ENCODE measurements around the gene LUZP1.

Gene LUZP1

GRCh38 chr1:23116216-23116836, 52.3 kb downstream of the LUZP1 start:
- Histone ChIP-seq H3K27ac (no peak overlapping the region), H2AFZ (no peak overlapping the region), H3K4me2 (ENCODE audit: low read length) (no peak overlapping the region), H3K4me3 (ENCODE audit: low read depth, low read length) (no peak overlapping the region), H3K79me2 (no peaks in the 10 kb centered on the region), H3K9me3 (ENCODE audit: control insufficient read depth, low read length) (no peaks in the 10 kb centered on the region), H3K27me3 (ENCODE audit: control insufficient read depth, insufficient read depth, low read length) (no peaks in the 10 kb centered on the region), H3K4me1 (no peaks in the 10 kb centered on the region), H3K9ac (no peak overlapping the region), H3K36me3 (ENCODE audit: control insufficient read depth, insufficient read depth, low read length) (no peaks in the 10 kb centered on the region)
- no peak for TF ChIP-seq CTCF (IDR thresholded peaks at IDR 0.05)

GRCh38 chr1:23114424-23115079, 54.1 kb downstream of the LUZP1 start:
- Histone ChIP-seq H3K79me2 (no peaks in the 10 kb centered on the region), H2AFZ (no peak overlapping the region), H3K4me3 (ENCODE audit: low read depth, low read length) (no peak overlapping the region), H3K9me3 (ENCODE audit: control insufficient read depth, low read length) (no peaks in the 10 kb centered on the region), H3K9ac (no peak overlapping the region), H3K36me3 (ENCODE audit: control insufficient read depth, insufficient read depth, low read length) (no peaks in the 10 kb centered on the region), H3K4me1 (no peaks in the 10 kb centered on the region), H3K27ac (no peak overlapping the region), H3K4me2 (ENCODE audit: low read length) (no peak overlapping the region), H3K27me3 (ENCODE audit: control insufficient read depth, insufficient read depth, low read length) (no peaks in the 10 kb centered on the region)
- TF ChIP-seq CTCF (IDR thresholded peaks at IDR 0.05): no peak

- Histone ChIP-seq H3K9me3 (ENCODE audit: control insufficient read depth, low read length) (no peaks in the 10 kb centered on the region), H3K4me3 (ENCODE audit: low read depth, low read length) (no peak overlapping the region), H3K36me3 (ENCODE audit: control insufficient read depth, insufficient read depth, low read length) (no peaks in the 10 kb centered on the region), H3K27me3 (ENCODE audit: control insufficient read depth, insufficient read depth, low read length) (no peaks in the 10 kb centered on the region), H3K4me1 (no peaks in the 10 kb centered on the region), H3K9ac (no peak overlapping the region), H3K4me2 (ENCODE audit: low read length) (no peak overlapping the region), H3K27ac (no peak overlapping the region), H3K79me2 (no peaks in the 10 kb centered on the region), H2AFZ (no peak overlapping the region)
- TF ChIP-seq CTCF (IDR thresholded peaks at IDR 0.05): no peak
These were observed 56.8 kb downstream of the LUZP1 start for GRCh38 chr1:23111600-23112535.

GRCh38 chr1:23110391-23110790, 58.3 kb downstream of the LUZP1 start:
- H3K27ac ChIP-seq: no peak overlapping the region
- H3K27me3 ChIP-seq (ENCODE audit: control insufficient read depth, insufficient read depth, low read length): no peaks in the 10 kb centered on the region

More at GRCh38 chr1:23110391-23110790, 58.3 kb downstream of the LUZP1 start:
- no peaks in the 10 kb centered on the region for H3K9me3 ChIP-seq (ENCODE audit: control insufficient read depth, low read length)
- TF ChIP-seq CTCF (IDR thresholded peaks at IDR 0.05): no peak
- no peak overlapping the region for H3K4me3 ChIP-seq (ENCODE audit: low read depth, low read length)
- no peaks in the 10 kb centered on the region for H3K4me1 ChIP-seq
- no peaks in the 10 kb centered on the region for H3K79me2 ChIP-seq
- no peak overlapping the region for H3K9ac ChIP-seq
- no peaks in the 10 kb centered on the region for H3K36me3 ChIP-seq (ENCODE audit: control insufficient read depth, insufficient read depth, low read length)
- no peak overlapping the region for H3K4me2 ChIP-seq (ENCODE audit: low read length)
- no peak overlapping the region for H2AFZ ChIP-seq
